ENCODE data around the gene CDC25B.

CDC25B gene

GRCh38 chr20:3802524-3803239 is 6.6 kb downstream of the CDC25B start:
- no peak for DNase-seq
- Histone ChIP-seq H3K36me3 (ENCODE audit: control insufficient read depth, insufficient read depth, low read length) (peaks cover 61% of the 10 kb centered on the region), H3K27me3 (replicated peaks; ENCODE audit: control insufficient read depth, insufficient read depth, low read length, poor library complexity, severe bottlenecking) (no peaks in the 10 kb centered on the region), H3K9me3 (ENCODE audit: control insufficient read depth, low read length) (no peaks in the 10 kb centered on the region), H3K4me1 (ENCODE audit: control insufficient read depth, insufficient read depth, low read length, poor library complexity, severe bottlenecking) (peaks cover 61% of the 10 kb centered on the region), H3K4me3 (ENCODE audit: insufficient read depth, low read depth, low read length, poor library complexity, severe bottlenecking) (no peak overlapping the region), H3K27ac (ENCODE audit: insufficient read depth, low read length, poor library complexity, severe bottlenecking) (peak overlapping the region; percentile 27)

- peaks cover 61% of the 10 kb centered on the region for H3K36me3 ChIP-seq (ENCODE audit: control insufficient read depth, insufficient read depth, low read length)
- no peak overlapping the region for H3K4me3 ChIP-seq (ENCODE audit: insufficient read depth, low read depth, low read length, poor library complexity, severe bottlenecking)
- no peaks in the 10 kb centered on the region for H3K9me3 ChIP-seq (ENCODE audit: control insufficient read depth, low read length)
- H3K27me3 ChIP-seq (replicated peaks; ENCODE audit: control insufficient read depth, insufficient read depth, low read length, poor library complexity, severe bottlenecking): no peaks in the 10 kb centered on the region
- H3K27ac ChIP-seq (ENCODE audit: insufficient read depth, low read length, poor library complexity, severe bottlenecking): peak overlapping the region; percentile 27
- no peak for DNase-seq
- H3K4me1 ChIP-seq (ENCODE audit: control insufficient read depth, insufficient read depth, low read length, poor library complexity, severe bottlenecking): peaks cover 60% of the 10 kb centered on the region
Observed at GRCh38 chr20:3803289-3803688, 7.2 kb downstream of the CDC25B start.

- no peak overlapping the region for H3K4me3 ChIP-seq (ENCODE audit: insufficient read depth, low read depth, low read length, poor library complexity, severe bottlenecking)
- DNase-seq: no peak
- H3K27ac ChIP-seq (ENCODE audit: insufficient read depth, low read length, poor library complexity, severe bottlenecking): peak overlapping the region; percentile 40
- H3K9me3 ChIP-seq (ENCODE audit: control insufficient read depth, low read length): no peaks in the 10 kb centered on the region
- H3K4me1 ChIP-seq (ENCODE audit: control insufficient read depth, insufficient read depth, low read length, poor library complexity, severe bottlenecking): peaks cover 54% of the 10 kb centered on the region
- H3K36me3 ChIP-seq (ENCODE audit: control insufficient read depth, insufficient read depth, low read length): peaks cover 61% of the 10 kb centered on the region
- no peaks in the 10 kb centered on the region for H3K27me3 ChIP-seq (replicated peaks; ENCODE audit: control insufficient read depth, insufficient read depth, low read length, poor library complexity, severe bottlenecking)
Observed at GRCh38 chr20:3803854-3804253, 7.7 kb downstream of the CDC25B start.

- H3K27ac ChIP-seq (ENCODE audit: insufficient read depth, low read length, poor library complexity, severe bottlenecking): peak overlapping the region; percentile 40
- DNase-seq: no peak
- peaks cover 61% of the 10 kb centered on the region for H3K36me3 ChIP-seq (ENCODE audit: control insufficient read depth, insufficient read depth, low read length)
- no peaks in the 10 kb centered on the region for H3K9me3 ChIP-seq (ENCODE audit: control insufficient read depth, low read length)
- H3K4me3 ChIP-seq (ENCODE audit: insufficient read depth, low read depth, low read length, poor library complexity, severe bottlenecking): no peak overlapping the region
- peaks cover 50% of the 10 kb centered on the region for H3K4me1 ChIP-seq (ENCODE audit: control insufficient read depth, insufficient read depth, low read length, poor library complexity, severe bottlenecking)
- no peaks in the 10 kb centered on the region for H3K27me3 ChIP-seq (replicated peaks; ENCODE audit: control insufficient read depth, insufficient read depth, low read length, poor library complexity, severe bottlenecking)
Observed at GRCh38 chr20:3804254-3804751, 8.2 kb downstream of the CDC25B start.

- peaks cover 48% of the 10 kb centered on the region for H3K4me1 ChIP-seq (ENCODE audit: control insufficient read depth, insufficient read depth, low read length, poor library complexity, severe bottlenecking)
- no peaks in the 10 kb centered on the region for H3K27me3 ChIP-seq (replicated peaks; ENCODE audit: control insufficient read depth, insufficient read depth, low read length, poor library complexity, severe bottlenecking)
- no peak overlapping the region for H3K27ac ChIP-seq (ENCODE audit: insufficient read depth, low read length, poor library complexity, severe bottlenecking)
Observed at GRCh38 chr20:3804781-3805180, 8.7 kb downstream of the CDC25B start.

GRCh38 chr20:3808544-3808943 is 12.4 kb downstream of the CDC25B start:
- H3K4me1 ChIP-seq (ENCODE audit: control insufficient read depth, insufficient read depth, low read length, poor library complexity, severe bottlenecking): peaks cover 53% of the 10 kb centered on the region
- no peak for DNase-seq
- no peaks in the 10 kb centered on the region for H3K9me3 ChIP-seq (ENCODE audit: control insufficient read depth, low read length)
- no peaks in the 10 kb centered on the region for H3K27me3 ChIP-seq (replicated peaks; ENCODE audit: control insufficient read depth, insufficient read depth, low read length, poor library complexity, severe bottlenecking)
- H3K27ac ChIP-seq (ENCODE audit: insufficient read depth, low read length, poor library complexity, severe bottlenecking): peak overlapping the region; percentile 39
- no peak overlapping the region for H3K4me3 ChIP-seq (ENCODE audit: insufficient read depth, low read depth, low read length, poor library complexity, severe bottlenecking)
- H3K36me3 ChIP-seq (ENCODE audit: control insufficient read depth, insufficient read depth, low read length): peaks cover 27% of the 10 kb centered on the region

More at GRCh38 chr20:3804781-3805180, 8.7 kb downstream of the CDC25B start:
- Histone ChIP-seq H3K9me3 (ENCODE audit: control insufficient read depth, low read length) (no peaks in the 10 kb centered on the region), H3K36me3 (ENCODE audit: control insufficient read depth, insufficient read depth, low read length) (peaks cover 61% of the 10 kb centered on the region), H3K4me3 (ENCODE audit: insufficient read depth, low read depth, low read length, poor library complexity, severe bottlenecking) (no peak overlapping the region)
- DNase-seq: no peak

GRCh38 chr20:3811467-3812258 is 15.6 kb downstream of the CDC25B start:
- peak; percentile 85 to 93 (median 87) for DNase-seq
- H3K27ac ChIP-seq (ENCODE audit: insufficient read depth, low read length, poor library complexity, severe bottlenecking): peak overlapping the region; percentile 95
- H3K4me3 ChIP-seq (ENCODE audit: insufficient read depth, low read depth, low read length, poor library complexity, severe bottlenecking): peak overlapping the region; percentile 44
- H3K9me3 ChIP-seq (ENCODE audit: control insufficient read depth, low read length): no peaks in the 10 kb centered on the region
- H3K4me1 ChIP-seq (ENCODE audit: control insufficient read depth, insufficient read depth, low read length, poor library complexity, severe bottlenecking): peaks cover 74% of the 10 kb centered on the region
- H3K27me3 ChIP-seq (replicated peaks; ENCODE audit: control insufficient read depth, insufficient read depth, low read length, poor library complexity, severe bottlenecking): no peaks in the 10 kb centered on the region
- H3K36me3 ChIP-seq (ENCODE audit: control insufficient read depth, insufficient read depth, low read length): no peaks in the 10 kb centered on the region

GRCh38 chr20:3812259-3812681 is 16.2 kb downstream of the CDC25B start:
- DNase-seq: no peak
- Histone ChIP-seq H3K27ac (ENCODE audit: insufficient read depth, low read length, poor library complexity, severe bottlenecking) (peak overlapping the region; percentile 95), H3K9me3 (ENCODE audit: control insufficient read depth, low read length) (no peaks in the 10 kb centered on the region), H3K36me3 (ENCODE audit: control insufficient read depth, insufficient read depth, low read length) (no peaks in the 10 kb centered on the region), H3K4me3 (ENCODE audit: insufficient read depth, low read depth, low read length, poor library complexity, severe bottlenecking) (no peak overlapping the region), H3K4me1 (ENCODE audit: control insufficient read depth, insufficient read depth, low read length, poor library complexity, severe bottlenecking) (peaks cover 68% of the 10 kb centered on the region), H3K27me3 (replicated peaks; ENCODE audit: control insufficient read depth, insufficient read depth, low read length, poor library complexity, severe bottlenecking) (no peaks in the 10 kb centered on the region)

GRCh38 chr20:3812975-3813847 is 17.1 kb downstream of the CDC25B start:
- H3K9me3 ChIP-seq (ENCODE audit: control insufficient read depth, low read length): no peaks in the 10 kb centered on the region
- peak overlapping the region; percentile 95 for H3K27ac ChIP-seq (ENCODE audit: insufficient read depth, low read length, poor library complexity, severe bottlenecking)
- no peaks in the 10 kb centered on the region for H3K27me3 ChIP-seq (replicated peaks; ENCODE audit: control insufficient read depth, insufficient read depth, low read length, poor library complexity, severe bottlenecking)
- DNase-seq: no peak
- H3K4me1 ChIP-seq (ENCODE audit: control insufficient read depth, insufficient read depth, low read length, poor library complexity, severe bottlenecking): peaks cover 59% of the 10 kb centered on the region
- H3K4me3 ChIP-seq (ENCODE audit: insufficient read depth, low read depth, low read length, poor library complexity, severe bottlenecking): no peak overlapping the region
- H3K36me3 ChIP-seq (ENCODE audit: control insufficient read depth, insufficient read depth, low read length): no peaks in the 10 kb centered on the region
